Fibroblast of lung (primary cell): ENCODE measurements around the gene ZNF75A. TPM values are rescaled to one million over a fixed set of nuclear protein-coding genes. Genes with fewer than 3 reads are reported as not detected.
"Not testable (repeated sequence)": the region's sequence is repeated elsewhere in the genome, so short reads cannot be mapped to it uniquely, and the experiment has no call there.

ENCODE experiments used
- DNase-seq, 2 donors: peaks; one replicate each; pipeline versions ENCODE4 v3.0.0 to v3.0.0-alpha.2; 2010; ENCODE audit warnings: low read depth in 2 of 2
- H2AFZ ChIP-seq: 2 replicates; pipeline ENCODE4 v1.5.1; 2012; ENCODE audit warnings: low read length, control low read depth, inconsistent platforms
- H3K27ac ChIP-seq: 2 replicates; pipeline ENCODE4 v1.5.1; 2011; ENCODE audit warnings: low read length, control low read depth; ENCODE audit not compliant: insufficient read depth
- H3K27me3 ChIP-seq: 2 replicates; pipeline ENCODE4 v1.5.1; 2011; ENCODE audit warnings: mild to moderate bottlenecking, low read length; ENCODE audit not compliant: control insufficient read depth, insufficient read depth
- H3K36me3 ChIP-seq: 2 replicates; pipeline ENCODE4 v1.5.1; 2011; ENCODE audit warnings: low read length; ENCODE audit not compliant: control insufficient read depth, insufficient read depth
- H3K4me1 ChIP-seq: 2 replicates; pipeline ENCODE4 v1.5.1; 2011; ENCODE audit warnings: low read length; ENCODE audit not compliant: control insufficient read depth, insufficient read depth; ENCODE audit errors: extremely low read depth
- H3K4me2 ChIP-seq: 2 replicates; pipeline ENCODE4 v1.5.1; 2011; ENCODE audit warnings: low read length, control low read depth; ENCODE audit not compliant: insufficient read depth; ENCODE audit errors: extremely low read depth
- H3K4me3 ChIP-seq, 4 experiments: fragments of 200-600 bp in 1 of 4; sonication (generic) in 1 of 4; replicated peaks in 1 of 4; 2 replicates each; pipeline ENCODE4 v1.5.1; 2011 to 2016; ENCODE audit warnings: low read length in 4 of 4, low read depth in 3 of 4, mild to moderate bottlenecking in 3 of 4, control low read depth in 2 of 4, inconsistent platforms in 1 of 4, mixed read lengths in 1 of 4; ENCODE audit not compliant: insufficient read depth in 1 of 4; ENCODE audit errors: control extremely low read depth in 1 of 4
- H3K79me2 ChIP-seq: 2 replicates; pipeline ENCODE4 v1.5.1; 2012; ENCODE audit warnings: mild to moderate bottlenecking, low read length, inconsistent platforms; ENCODE audit not compliant: control insufficient read depth, insufficient read depth
- H3K9ac ChIP-seq: 2 replicates; pipeline ENCODE4 v1.5.1; 2011; ENCODE audit warnings: mild to moderate bottlenecking, low read length, control low read depth; ENCODE audit not compliant: insufficient read depth
- H3K9me3 ChIP-seq: 2 replicates; pipeline ENCODE4 v1.5.1; 2012; ENCODE audit warnings: low read depth, low read length; ENCODE audit not compliant: control insufficient read depth, insufficient read depth
- H4K20me1 ChIP-seq: 2 replicates; pipeline ENCODE4 v1.5.1; 2011; ENCODE audit warnings: low read length; ENCODE audit not compliant: control insufficient read depth, insufficient read depth; ENCODE audit errors: extremely low read depth
- EZH2 ChIP-seq: IDR thresholded peaks from 2 replicates; pipeline ENCODE4 v1.5.1; 2012; ENCODE audit warnings: low read length, control low read depth, mild to moderate bottlenecking; ENCODE audit errors: missing control alignments
- polyA plus RNA-seq, 2 donors: library from polyadenylated mRNA; depleted of rRNA in 1 of 2; stranded (reverse) in 1 of 2; unstranded in 1 of 2; fragments of >200 nt; gene quantifications; 2 replicates each; pipeline ENCODE4 v1.2.1, GENCODE V29; 2011 to 2012; ENCODE audit warnings: missing spikeins in 1 of 2
- total RNA-seq: library from RNA; depleted of rRNA; stranded (reverse); fragments of >200 nt; gene quantifications from 2 replicates; pipeline ENCODE4 v1.2.1, GENCODE V29; 2014
- TF ChIP-seq, protein P1 (sequence below), 2 donors: IDR thresholded peaks in 1 of 2; conservative IDR thresholded peaks in 1 of 2; 1 replicate in 1 of 2; 2 replicates in 1 of 2; pipeline ENCODE4 v1.5.1; 2011 to 2012; ENCODE audit warnings: low read length in 2 of 2, control low read depth in 1 of 2, inconsistent platforms in 1 of 2, low read depth in 1 of 2, mild to moderate bottlenecking in 1 of 2

Gene ZNF75A
- total and polyA plus RNA-seq, 2 donors (not counting 1 experiment from before 2014, with no cell fraction given): 14.4 to 24.3 TPM

GRCh38 chr16:3271281-3271680 lies 34.0 kb upstream of the ZNF75A start:
- H4K20me1 ChIP-seq, H3K4me1 ChIP-seq, H3K4me3 ChIP-seq, H3K9me3 ChIP-seq, H3K9ac ChIP-seq, H2AFZ ChIP-seq, H3K79me2 ChIP-seq, DNase-seq, H3K36me3 ChIP-seq, H3K27ac ChIP-seq, H3K4me2 ChIP-seq, H3K27me3 ChIP-seq: not testable (repeated sequence)

DNA sequence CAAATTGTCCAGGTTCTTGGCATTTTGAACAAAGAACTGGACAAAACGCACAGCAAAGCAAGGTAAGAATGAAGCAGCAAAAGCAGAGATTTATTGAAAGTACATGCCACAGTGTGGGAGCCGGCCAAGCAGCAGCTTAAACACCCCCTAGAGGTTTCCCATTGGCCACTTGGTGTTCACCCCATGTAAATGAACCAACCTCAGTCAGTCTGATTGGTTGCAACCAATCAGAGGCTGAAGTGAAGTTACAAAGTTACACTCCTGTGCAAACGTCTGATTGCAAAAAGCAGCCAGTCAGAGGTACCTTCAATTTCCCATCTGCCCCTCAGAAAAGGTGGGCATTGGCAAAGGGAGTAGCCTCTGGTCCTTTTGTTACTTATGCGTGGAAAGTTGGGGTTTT lies 30.8 kb upstream of the ZNF75A start:
- Histone ChIP-seq H4K20me1 (no peaks in the 10 kb centered on the region), H3K27ac (no peak overlapping the region), H2AFZ (no peak overlapping the region), H3K36me3 (no peaks in the 10 kb centered on the region), H3K79me2 (no peaks in the 10 kb centered on the region), H3K9ac (no peak overlapping the region), H3K4me2 (no peak overlapping the region), H3K27me3 (no peaks in the 10 kb centered on the region), H3K9me3 (no peaks in the 10 kb centered on the region), H3K4me3 (no peak overlapping the region), H3K4me1 (no peaks in the 10 kb centered on the region)
- DNase-seq: peak in 1 of 2 donors; percentile 43
- TF ChIP-seq, protein P1, sequence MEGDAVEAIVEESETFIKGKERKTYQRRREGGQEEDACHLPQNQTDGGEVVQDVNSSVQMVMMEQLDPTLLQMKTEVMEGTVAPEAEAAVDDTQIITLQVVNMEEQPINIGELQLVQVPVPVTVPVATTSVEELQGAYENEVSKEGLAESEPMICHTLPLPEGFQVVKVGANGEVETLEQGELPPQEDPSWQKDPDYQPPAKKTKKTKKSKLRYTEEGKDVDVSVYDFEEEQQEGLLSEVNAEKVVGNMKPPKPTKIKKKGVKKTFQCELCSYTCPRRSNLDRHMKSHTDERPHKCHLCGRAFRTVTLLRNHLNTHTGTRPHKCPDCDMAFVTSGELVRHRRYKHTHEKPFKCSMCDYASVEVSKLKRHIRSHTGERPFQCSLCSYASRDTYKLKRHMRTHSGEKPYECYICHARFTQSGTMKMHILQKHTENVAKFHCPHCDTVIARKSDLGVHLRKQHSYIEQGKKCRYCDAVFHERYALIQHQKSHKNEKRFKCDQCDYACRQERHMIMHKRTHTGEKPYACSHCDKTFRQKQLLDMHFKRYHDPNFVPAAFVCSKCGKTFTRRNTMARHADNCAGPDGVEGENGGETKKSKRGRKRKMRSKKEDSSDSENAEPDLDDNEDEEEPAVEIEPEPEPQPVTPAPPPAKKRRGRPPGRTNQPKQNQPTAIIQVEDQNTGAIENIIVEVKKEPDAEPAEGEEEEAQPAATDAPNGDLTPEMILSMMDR (conservative IDR thresholded peaks at IDR 0.05 in 1 of 2, IDR thresholded peaks at IDR 0.05 in 1 of 2; ENCODE audit: low read depth in 1 of 2, low read length in 2 of 2): no peak
- TF ChIP-seq EZH2: no peak

DNA sequence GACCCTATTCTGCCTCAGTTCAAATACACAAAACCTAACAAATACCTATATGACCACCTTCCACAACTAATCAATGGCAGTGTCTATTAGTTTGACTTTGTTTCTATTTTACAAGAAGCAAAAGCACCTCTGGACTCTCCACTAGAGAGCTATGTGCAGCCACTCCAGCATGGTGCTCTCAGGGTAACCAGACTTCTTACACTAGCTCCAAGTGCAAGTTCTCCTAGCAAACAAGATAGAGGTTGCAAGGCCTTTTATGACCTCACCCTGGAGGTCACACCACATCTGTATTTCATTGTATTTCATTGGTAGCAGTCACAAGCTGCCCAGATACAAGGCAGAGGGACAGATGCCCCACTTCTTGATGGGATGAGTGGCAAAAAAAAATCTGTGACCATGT lies 30.4 kb upstream of the ZNF75A start:
- H3K27ac ChIP-seq: no peak overlapping the region
- H3K9ac ChIP-seq: no peak overlapping the region
- H3K4me3 ChIP-seq: no peak overlapping the region
- no peak for DNase-seq
- H3K4me2 ChIP-seq: no peak overlapping the region
- H3K4me1 ChIP-seq: no peaks in the 10 kb centered on the region
- no peak overlapping the region for H2AFZ ChIP-seq
- TF ChIP-seq, protein P1 (conservative IDR thresholded peaks at IDR 0.05 in 1 of 2, IDR thresholded peaks at IDR 0.05 in 1 of 2; ENCODE audit: low read depth in 1 of 2, low read length in 2 of 2): no peak
- TF ChIP-seq EZH2: no peak
- H3K36me3 ChIP-seq: no peaks in the 10 kb centered on the region
- H4K20me1 ChIP-seq: no peaks in the 10 kb centered on the region
- no peaks in the 10 kb centered on the region for H3K9me3 ChIP-seq
- H3K79me2 ChIP-seq: no peaks in the 10 kb centered on the region
- H3K27me3 ChIP-seq: no peaks in the 10 kb centered on the region
